Trophoblast cell (in vitro differentiated cells and primary cell): ENCODE results near the gene ACSL1.

Source experiments
- DNase-seq, 2 donors: peaks; one replicate each; pipeline ENCODE4 v3.0.0-alpha.2; 2016
- H2AFZ ChIP-seq: 2 replicates; pipeline ENCODE4 v1.6.1; 2013; ENCODE audit warnings: low read length, moderate library complexity, mild to moderate bottlenecking; ENCODE audit not compliant: insufficient read depth, poor library complexity
- H2AK5ac ChIP-seq: 2 replicates; pipeline ENCODE4 v1.6.1; 2013; ENCODE audit warnings: mild to moderate bottlenecking, low read length
- H2BK120ac ChIP-seq: 2 replicates; pipeline ENCODE4 v1.6.1; 2013; ENCODE audit warnings: low read length, mild to moderate bottlenecking, moderate library complexity; ENCODE audit not compliant: insufficient read depth, poor library complexity
- H2BK12ac ChIP-seq: 2 replicates; pipeline ENCODE4 v1.6.1; 2013; ENCODE audit warnings: mild to moderate bottlenecking, low read length, moderate library complexity
- H2BK5ac ChIP-seq: 2 replicates; pipeline ENCODE4 v1.6.1; 2013; ENCODE audit warnings: low read length, low read depth, moderate library complexity, mild to moderate bottlenecking; ENCODE audit not compliant: poor library complexity
- H3K14ac ChIP-seq: 2 replicates; pipeline ENCODE4 v1.6.1; 2013; ENCODE audit warnings: mild to moderate bottlenecking, low read length
- H3K18ac ChIP-seq: 2 replicates; pipeline ENCODE4 v1.6.1; 2013; ENCODE audit warnings: mild to moderate bottlenecking, low read length
- H3K23ac ChIP-seq: 2 replicates; pipeline ENCODE4 v1.6.1; 2013; ENCODE audit warnings: low read length
- H3K27ac ChIP-seq: 2 replicates; pipeline ENCODE4 v1.5.1; 2013; ENCODE audit warnings: low read depth, mild to moderate bottlenecking, inconsistent platforms, low read length, moderate library complexity
- H3K27me3 ChIP-seq: 2 replicates; pipeline ENCODE4 v1.6.1; 2013; ENCODE audit warnings: inconsistent platforms, mild to moderate bottlenecking, low read length, moderate library complexity; ENCODE audit not compliant: insufficient read depth
- H3K36me3 ChIP-seq, 2 experiments: 1 replicate in 1 of 2; 2 replicates in 1 of 2; pipeline ENCODE4 v1.6.1; 2013; ENCODE audit warnings: low read length in 2 of 2, mild to moderate bottlenecking in 2 of 2, moderate library complexity in 1 of 2; ENCODE audit not compliant: insufficient read depth in 2 of 2, control insufficient read depth in 1 of 2
- H3K4ac ChIP-seq: 2 replicates; pipeline ENCODE4 v1.6.1; 2013; ENCODE audit warnings: low read depth, mild to moderate bottlenecking, low read length, moderate library complexity
- H3K4me1 ChIP-seq, 2 experiments: 1 replicate in 1 of 2; 2 replicates in 1 of 2; pipeline ENCODE4 v1.6.1; 2013; ENCODE audit warnings: low read length in 2 of 2, mild to moderate bottlenecking in 2 of 2, moderate library complexity in 1 of 2; ENCODE audit not compliant: insufficient read depth in 2 of 2, control insufficient read depth in 1 of 2
- H3K4me2 ChIP-seq: 2 replicates; pipeline ENCODE4 v1.6.1; 2013; ENCODE audit warnings: inconsistent platforms, mild to moderate bottlenecking, low read length, moderate library complexity
- H3K4me3 ChIP-seq: 2 replicates; pipeline ENCODE4 v1.5.1; 2013; ENCODE audit warnings: mild to moderate bottlenecking, low read depth, low read length, inconsistent platforms
- H3K79me1 ChIP-seq: one replicate; pipeline ENCODE4 v1.6.1; 2013; ENCODE audit warnings: low read length
- H3K79me2 ChIP-seq: 2 replicates; pipeline ENCODE4 v1.6.1; 2013; ENCODE audit warnings: low read length, mild to moderate bottlenecking; ENCODE audit not compliant: control insufficient read depth, insufficient read depth, poor library complexity
- H3K9ac ChIP-seq: 2 replicates; pipeline ENCODE4 v1.6.1; 2013; ENCODE audit warnings: mild to moderate bottlenecking, low read length
- H3K9me3 ChIP-seq: 2 replicates; pipeline ENCODE4 v1.6.1; 2013; ENCODE audit warnings: low read depth, mild to moderate bottlenecking, control low read depth, inconsistent platforms, low read length; ENCODE audit not compliant: insufficient read depth
- H4K12ac ChIP-seq: 2 replicates; pipeline ENCODE4 v1.6.1; 2013; ENCODE audit warnings: low read depth, mild to moderate bottlenecking, low read length, moderate library complexity
- H4K8ac ChIP-seq: 2 replicates; pipeline ENCODE4 v1.6.1; 2013; ENCODE audit warnings: low read depth, mild to moderate bottlenecking, low read length, moderate library complexity
- H4K91ac ChIP-seq: one replicate; pipeline ENCODE4 v1.6.1; 2013; ENCODE audit warnings: low read depth, mild to moderate bottlenecking, low read length, moderate library complexity
- WGBS: extraction: QIAGEN DNeasy Blood & Tissue Kit; methylation state at CpG from one replicate; pipeline ENCODE4 v1.1.7; 2013; ENCODE audit warnings: missing lambda C conversion rate; ENCODE audit not compliant: insufficient read length, insufficient coverage; ENCODE audit errors: extremely low coverage; 5-methylcytosine and 5-hydroxymethylcytosine counted together

ACSL1 gene

DNA sequence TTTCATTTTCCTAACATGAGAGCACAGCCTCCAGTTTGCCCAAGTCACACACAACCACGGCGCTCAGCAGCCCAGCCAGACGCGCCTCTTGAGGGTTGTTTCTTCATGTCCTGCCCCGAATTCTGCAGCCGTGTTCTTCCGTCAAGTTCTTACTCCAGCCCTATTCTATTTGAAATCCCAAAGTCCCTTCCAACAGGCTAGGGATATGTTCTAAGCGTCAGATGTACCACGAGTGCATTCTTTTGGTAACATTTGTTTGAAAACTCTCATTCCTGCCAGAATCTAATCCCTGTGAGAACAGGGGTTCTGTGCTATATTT is 23.1 kb downstream of the ACSL1 start:
- Histone ChIP-seq H3K23ac (no peak overlapping the region), H2BK12ac (no peak overlapping the region), H3K9me3 (peaks cover 2% of the 10 kb centered on the region), H3K9ac (no peak overlapping the region), H2AK5ac (no peak overlapping the region), H4K8ac (no peak overlapping the region), H2AFZ (no peak overlapping the region), H3K27me3 (no peaks in the 10 kb centered on the region), H4K91ac (no peak overlapping the region), H3K79me1 (no peaks in the 10 kb centered on the region), H2BK120ac (no peak overlapping the region), H3K36me3 (no peaks in the 10 kb centered on the region), H3K4me1 (peaks cover 4 to 12% of the 10 kb centered on the region in 2 experiments), H3K4me2 (no peak overlapping the region), H3K14ac (no peak overlapping the region), H4K12ac (no peak overlapping the region), H3K4me3 (no peak overlapping the region), H3K79me2 (no peaks in the 10 kb centered on the region), H3K4ac (no peak overlapping the region), H3K18ac (no peak overlapping the region), H2BK5ac (no peak overlapping the region), H3K27ac (no peak overlapping the region)
- no peak for DNase-seq
- WGBS: no CpG with 5 or more reads among the region's 9 CpGs

DNA sequence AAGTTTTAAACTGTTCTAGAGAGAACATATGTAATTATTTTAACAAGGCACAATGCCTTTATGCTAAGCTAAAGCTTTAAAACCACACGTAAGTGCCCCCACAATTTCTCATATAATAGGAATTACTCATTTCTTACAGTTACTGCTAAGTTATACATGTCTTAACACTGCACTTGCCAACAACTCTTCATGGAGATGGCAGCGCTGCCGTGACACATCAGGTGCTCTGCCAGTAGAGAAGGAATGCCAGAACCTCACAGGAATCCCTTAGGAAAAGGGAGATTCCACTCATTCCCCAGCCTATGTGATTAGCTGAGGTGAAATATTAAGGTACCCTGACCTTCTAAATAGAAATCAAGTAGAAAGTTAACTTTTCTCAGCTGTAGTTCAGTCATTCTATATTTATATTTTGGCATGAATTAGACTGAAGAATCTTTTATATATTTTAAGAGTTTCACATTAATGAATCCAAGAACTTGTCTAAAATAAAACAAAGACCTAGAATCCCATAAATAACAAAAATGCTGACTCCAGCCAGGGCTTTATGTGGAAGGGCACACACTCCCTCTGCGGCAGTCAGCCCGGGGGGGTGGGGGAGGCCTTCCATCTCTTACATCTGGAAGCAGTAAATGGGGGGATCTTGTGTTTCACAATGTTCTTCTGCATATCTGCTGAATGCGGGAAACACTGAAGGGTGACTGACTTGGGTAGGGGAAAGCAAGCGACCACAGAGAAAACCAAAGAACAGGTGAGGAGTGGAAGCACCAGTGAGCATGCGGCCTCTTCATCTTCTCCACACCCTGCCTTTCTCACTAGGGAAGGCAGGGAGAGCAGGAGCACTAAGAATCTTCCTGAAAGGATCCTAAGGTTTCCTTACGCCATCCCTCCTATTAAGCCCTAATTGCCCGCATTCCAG is 23.7 kb downstream of the ACSL1 start:
- Histone ChIP-seq H3K4me2 (no peak overlapping the region), H3K79me1 (no peaks in the 10 kb centered on the region), H2AFZ (no peak overlapping the region), H4K91ac (no peak overlapping the region), H3K27me3 (no peaks in the 10 kb centered on the region), H2BK5ac (no peak overlapping the region), H2AK5ac (no peak overlapping the region), H3K14ac (no peak overlapping the region), H3K18ac (no peak overlapping the region), H3K9me3 (peaks cover 2% of the 10 kb centered on the region), H3K27ac (no peak overlapping the region), H2BK120ac (no peak overlapping the region), H3K4me3 (no peak overlapping the region), H3K36me3 (no peaks in the 10 kb centered on the region), H3K4me1 (peaks cover 4 to 12% of the 10 kb centered on the region in 2 experiments), H3K23ac (no peak overlapping the region), H3K4ac (no peak overlapping the region), H2BK12ac (no peak overlapping the region), H4K8ac (no peak overlapping the region), H3K79me2 (no peaks in the 10 kb centered on the region), H3K9ac (no peak overlapping the region), H4K12ac (no peak overlapping the region)
- no peak for DNase-seq
- WGBS: no CpG with 5 or more reads among the region's 10 CpGs

DNA sequence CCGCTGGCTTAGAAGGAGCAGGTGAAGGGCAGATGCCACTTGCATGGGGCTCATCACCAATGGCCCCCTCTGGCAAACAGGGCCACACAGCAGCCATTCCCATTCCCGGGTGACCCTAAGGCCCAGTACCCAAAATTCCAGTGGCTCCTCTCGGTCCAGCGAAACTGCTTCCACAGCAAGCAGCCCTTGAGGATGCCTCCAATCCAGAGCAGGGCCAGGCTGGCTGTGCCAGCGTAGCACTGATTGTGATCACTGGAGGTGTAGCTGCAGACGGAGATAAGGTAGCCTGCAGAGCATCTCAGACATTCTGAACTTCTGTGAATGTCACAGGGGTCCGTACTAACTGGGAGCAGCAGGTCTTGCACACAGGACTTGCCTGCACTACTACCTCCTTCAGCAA is 27.3 kb downstream of the ACSL1 start:
- no peak overlapping the region for H3K18ac ChIP-seq
- no peak for DNase-seq
- H4K8ac ChIP-seq: no peak overlapping the region
- no peak overlapping the region for H2BK5ac ChIP-seq
- no peak overlapping the region for H4K91ac ChIP-seq
- no peak overlapping the region for H2AK5ac ChIP-seq
- no peak overlapping the region for H3K9ac ChIP-seq
- H2AFZ ChIP-seq: no peak overlapping the region
- H2BK12ac ChIP-seq: no peak overlapping the region
- no peak overlapping the region for H3K27ac ChIP-seq
- H3K4me3 ChIP-seq: no peak overlapping the region
- no peak overlapping the region for H3K23ac ChIP-seq
- WGBS: no CpG with 5 or more reads among the region's 7 CpGs
- H3K36me3 ChIP-seq: no peaks in the 10 kb centered on the region
- no peak overlapping the region for H4K12ac ChIP-seq
- no peak overlapping the region for H3K14ac ChIP-seq
- H3K27me3 ChIP-seq: no peaks in the 10 kb centered on the region
- no peak overlapping the region for H3K4ac ChIP-seq
- H2BK120ac ChIP-seq: no peak overlapping the region
- H3K79me2 ChIP-seq: no peaks in the 10 kb centered on the region
- peaks cover 6% of the 10 kb centered on the region for H3K9me3 ChIP-seq
- no peak overlapping the region for H3K4me2 ChIP-seq
- H3K4me1 ChIP-seq: peaks cover 2 to 6% of the 10 kb centered on the region in 2 experiments
- no peaks in the 10 kb centered on the region for H3K79me1 ChIP-seq

DNA sequence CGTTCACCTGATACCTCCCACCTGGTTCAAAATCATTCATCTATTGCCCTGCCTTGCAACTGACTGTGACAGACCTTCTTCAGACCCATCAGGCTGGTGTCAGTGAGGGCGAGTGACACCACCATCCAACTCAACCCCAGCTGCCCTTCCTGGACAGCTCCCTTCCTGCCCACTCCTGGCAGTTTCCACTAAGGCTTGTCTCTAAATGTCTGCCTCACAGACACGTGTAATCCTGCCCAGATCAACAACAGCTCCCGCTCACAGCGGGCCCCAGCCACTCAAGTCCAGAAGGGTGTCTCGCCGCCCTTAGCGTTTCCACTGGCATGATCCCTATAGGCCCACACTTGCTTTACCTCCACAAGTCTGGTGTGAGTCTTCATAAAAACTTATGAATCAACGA is 28.9 kb downstream of the ACSL1 start:
- Histone ChIP-seq H2AFZ (no peak overlapping the region), H3K23ac (no peak overlapping the region), H4K91ac (no peak overlapping the region), H4K12ac (no peak overlapping the region), H3K79me1 (no peaks in the 10 kb centered on the region), H3K14ac (no peak overlapping the region), H3K4me1 (no peaks in the 10 kb centered on the region), H3K4me2 (no peak overlapping the region), H2AK5ac (no peak overlapping the region), H3K18ac (no peak overlapping the region), H3K4me3 (no peak overlapping the region), H4K8ac (no peak overlapping the region), H3K4ac (no peak overlapping the region), H3K9me3 (peaks cover 3% of the 10 kb centered on the region), H2BK12ac (no peak overlapping the region), H3K79me2 (no peaks in the 10 kb centered on the region), H3K9ac (no peak overlapping the region), H2BK120ac (no peak overlapping the region), H3K36me3 (no peaks in the 10 kb centered on the region), H2BK5ac (no peak overlapping the region), H3K27ac (no peak overlapping the region), H3K27me3 (no peaks in the 10 kb centered on the region)
- DNase-seq: no peak
- no CpG with 5 or more reads among the region's 9 CpGs for WGBS
